ENCODE measurements around the gene WNT3A.

GRCh38 chr1:228079601-228080263 is 72.9 kb downstream of the WNT3A start:
- TF ChIP-seq RFX5 (IDR thresholded peaks at IDR 0.05; ENCODE audit: low read length) (no peak), TAF1 (IDR thresholded peaks at IDR 0.05; ENCODE audit: borderline replicate concordance, low read depth, low read length) (no peak), RAD21 (IDR thresholded peaks at IDR 0.05; ENCODE audit: low read length) (no peak), CTCF (IDR thresholded peaks at IDR 0.05) (no peak), RXRA (IDR thresholded peaks at IDR 0.05; ENCODE audit: borderline replicate concordance, low read depth) (no peak), EP300 (IDR thresholded peaks at IDR 0.05; ENCODE audit: borderline replicate concordance in 1 of 2, low read depth in 1 of 2, low read length in 1 of 2) (no peak), YY1 (IDR thresholded peaks at IDR 0.05; ENCODE audit: low read depth) (no peak)

All from SK-N-SH (cell line).